SJCRH30 (cell line): ENCODE data around the gene PRPF40A. TPM values are rescaled to one million over a fixed set of nuclear protein-coding genes. Genes with fewer than 3 reads are reported as not detected.
A peak's percentile ranks its signal among the peaks of the same experiment; 100 is the strongest.

ENCODE experiments used
- DNase-seq, 2 experiments: peaks; one replicate each; pipeline ENCODE4 v3.0.0-alpha.2; 2015 to 2020
- H3K27ac ChIP-seq: fragments of 250-450 bp; sonication (Bioruptor Pico); 2 replicates; pipeline ENCODE4 v1.5.1; 2020; ENCODE audit warnings: mild to moderate bottlenecking, moderate library complexity
- H3K27me3 ChIP-seq: fragments of 250-450 bp; sonication (Bioruptor Pico); 2 replicates; pipeline ENCODE4 v1.5.1; 2020; ENCODE audit warnings: mild to moderate bottlenecking, moderate library complexity
- H3K36me3 ChIP-seq: fragments of 250-450 bp; sonication (Bioruptor Pico); 2 replicates; pipeline ENCODE4 v1.5.1; 2020; ENCODE audit warnings: mild to moderate bottlenecking, moderate library complexity
- H3K4me1 ChIP-seq: fragments of 250-450 bp; sonication (Bioruptor Pico); 2 replicates; pipeline ENCODE4 v1.5.1; 2020; ENCODE audit warnings: mild to moderate bottlenecking, moderate library complexity
- H3K4me3 ChIP-seq: fragments of 250-450 bp; sonication (Bioruptor Pico); 2 replicates; pipeline ENCODE4 v1.5.1; 2020; ENCODE audit warnings: mild to moderate bottlenecking, moderate library complexity
- H3K9me3 ChIP-seq: fragments of 250-450 bp; sonication (Bioruptor Pico); replicated peaks from 2 replicates; pipeline ENCODE4 v1.5.1; 2020; ENCODE audit warnings: mild to moderate bottlenecking, moderate library complexity
- total RNA-seq: library from RNA; depleted of rRNA; stranded (reverse); fragments of >200 nt; shearing (Covaris generic); gene quantifications from 2 replicates; pipeline ENCODE4 v1.2.3, GENCODE V29; 2014

The PRPF40A gene
- total RNA-seq, 1 experiment from 2014 or later = 174 TPM

GRCh38 chr2:152650768-152651371 is 66.4 kb downstream of the PRPF40A start:
- peaks cover 46% of the 10 kb centered on the region for H3K36me3 ChIP-seq
- H3K4me3 ChIP-seq = no peak overlapping the region
- H3K27me3 ChIP-seq = no peaks in the 10 kb centered on the region
- no peaks in the 10 kb centered on the region for H3K4me1 ChIP-seq
- DNase-seq = no peak
- no peak overlapping the region for H3K27ac ChIP-seq
- no peaks in the 10 kb centered on the region for H3K9me3 ChIP-seq

- Histone ChIP-seq H3K27me3 (no peaks in the 10 kb centered on the region), H3K4me3 (no peak overlapping the region), H3K4me1 (no peaks in the 10 kb centered on the region), H3K27ac (no peak overlapping the region), H3K9me3 (no peaks in the 10 kb centered on the region), H3K36me3 (peaks cover 37% of the 10 kb centered on the region)
- DNase-seq = no peak
Observed at GRCh38 chr2:152649997-152650396, 67.3 kb downstream of the PRPF40A start.

- peaks cover 21% of the 10 kb centered on the region for H3K36me3 ChIP-seq
- no peaks in the 10 kb centered on the region for H3K4me1 ChIP-seq
- DNase-seq = no peak
- H3K4me3 ChIP-seq = no peak overlapping the region
- H3K27ac ChIP-seq = no peak overlapping the region
- H3K27me3 ChIP-seq = no peaks in the 10 kb centered on the region
- no peaks in the 10 kb centered on the region for H3K9me3 ChIP-seq
Observed at GRCh38 chr2:152648336-152648735, 68.9 kb downstream of the PRPF40A start.

GRCh38 chr2:152647552-152647951 is 69.7 kb downstream of the PRPF40A start:
- Histone ChIP-seq H3K36me3 (peaks cover 13% of the 10 kb centered on the region), H3K27ac (no peak overlapping the region), H3K4me3 (no peak overlapping the region), H3K9me3 (no peaks in the 10 kb centered on the region), H3K4me1 (no peaks in the 10 kb centered on the region), H3K27me3 (no peaks in the 10 kb centered on the region)
- no peak for DNase-seq

GRCh38 chr2:152646775-152647174 is 70.5 kb downstream of the PRPF40A start:
- DNase-seq = no peak
- Histone ChIP-seq H3K4me3 (no peak overlapping the region), H3K9me3 (no peaks in the 10 kb centered on the region), H3K36me3 (peaks cover 7% of the 10 kb centered on the region), H3K4me1 (no peaks in the 10 kb centered on the region), H3K27ac (no peak overlapping the region), H3K27me3 (no peaks in the 10 kb centered on the region)

GRCh38 chr2:152646264-152646663 is 71.0 kb downstream of the PRPF40A start:
- Histone ChIP-seq H3K4me3 (no peak overlapping the region), H3K36me3 (peaks cover 6% of the 10 kb centered on the region), H3K9me3 (no peaks in the 10 kb centered on the region), H3K27me3 (no peaks in the 10 kb centered on the region), H3K4me1 (no peaks in the 10 kb centered on the region), H3K27ac (no peak overlapping the region)
- no peak for DNase-seq

GRCh38 chr2:152644189-152644873 is 72.9 kb downstream of the PRPF40A start:
- Histone ChIP-seq H3K27me3 (no peaks in the 10 kb centered on the region), H3K9me3 (no peaks in the 10 kb centered on the region), H3K4me3 (no peak overlapping the region), H3K36me3 (no peaks in the 10 kb centered on the region; the same call in none of the 2 replicates), H3K27ac (no peak overlapping the region), H3K4me1 (no peaks in the 10 kb centered on the region)
- DNase-seq = no peak

- Histone ChIP-seq H3K27ac (no peak overlapping the region), H3K9me3 (no peaks in the 10 kb centered on the region), H3K4me1 (no peaks in the 10 kb centered on the region), H3K4me3 (no peak overlapping the region), H3K36me3 (no peaks in the 10 kb centered on the region; the same call in 1 of the 2 replicates), H3K27me3 (no peaks in the 10 kb centered on the region)
- no peak for DNase-seq
Observed at GRCh38 chr2:152638590-152638989, 78.7 kb downstream of the PRPF40A start.

- Histone ChIP-seq H3K36me3 (no peaks in the 10 kb centered on the region), H3K4me1 (no peaks in the 10 kb centered on the region)
- no peak for DNase-seq
Observed at GRCh38 chr2:152638056-152638455, 79.2 kb downstream of the PRPF40A start.

GRCh38 chr2:152637251-152637650 is 80.0 kb downstream of the PRPF40A start:
- no peak overlapping the region for H3K4me3 ChIP-seq
- H3K27ac ChIP-seq = no peak overlapping the region
- DNase-seq = no peak
- no peaks in the 10 kb centered on the region for H3K36me3 ChIP-seq
- H3K27me3 ChIP-seq = no peaks in the 10 kb centered on the region
- no peaks in the 10 kb centered on the region for H3K9me3 ChIP-seq
- H3K4me1 ChIP-seq = no peaks in the 10 kb centered on the region

More at GRCh38 chr2:152638056-152638455, 79.2 kb downstream of the PRPF40A start:
- H3K27me3 ChIP-seq = no peaks in the 10 kb centered on the region
- no peaks in the 10 kb centered on the region for H3K9me3 ChIP-seq
- no peak overlapping the region for H3K4me3 ChIP-seq
- no peak overlapping the region for H3K27ac ChIP-seq

GRCh38 chr2:152635635-152636298 is 81.5 kb downstream of the PRPF40A start:
- no peaks in the 10 kb centered on the region for H3K27me3 ChIP-seq

GRCh38 chr2:152632736-152633135 is 84.5 kb downstream of the PRPF40A start:
- no peak for DNase-seq
- no peaks in the 10 kb centered on the region for H3K9me3 ChIP-seq
- H3K4me1 ChIP-seq = no peaks in the 10 kb centered on the region
- no peak overlapping the region for H3K27ac ChIP-seq
- no peak overlapping the region for H3K4me3 ChIP-seq
- 0 out of 2 replicates have a peak, but pooled peaks cover 2% of the 10 kb centered on the region for H3K36me3 ChIP-seq
- H3K27me3 ChIP-seq = no peaks in the 10 kb centered on the region

More at GRCh38 chr2:152635635-152636298, 81.5 kb downstream of the PRPF40A start:
- H3K9me3 ChIP-seq = no peaks in the 10 kb centered on the region
- no peak overlapping the region for H3K27ac ChIP-seq
- no peak overlapping the region for H3K4me3 ChIP-seq
- DNase-seq = peak; percentile 63 to 82
- no peaks in the 10 kb centered on the region for H3K4me1 ChIP-seq
- no peaks in the 10 kb centered on the region for H3K36me3 ChIP-seq

- H3K4me1 ChIP-seq = no peaks in the 10 kb centered on the region
- H3K27me3 ChIP-seq = no peaks in the 10 kb centered on the region
- no peak for DNase-seq
- H3K4me3 ChIP-seq = no peak overlapping the region
- no peak overlapping the region for H3K27ac ChIP-seq
- 0 out of 2 replicates have a peak, but pooled peaks cover 2% of the 10 kb centered on the region for H3K36me3 ChIP-seq
- no peaks in the 10 kb centered on the region for H3K9me3 ChIP-seq
Observed at GRCh38 chr2:152630466-152630865, 86.8 kb downstream of the PRPF40A start.

- H3K9me3 ChIP-seq = no peaks in the 10 kb centered on the region
Observed at GRCh38 chr2:152629202-152629601, 88.1 kb downstream of the PRPF40A start.

GRCh38 chr2:152627351-152627957 is 89.8 kb downstream of the PRPF40A start:
- peak in 1 of 2 experiments; percentile 41 for DNase-seq
- Histone ChIP-seq H3K4me1 (no peaks in the 10 kb centered on the region), H3K27me3 (no peaks in the 10 kb centered on the region), H3K4me3 (no peak overlapping the region), H3K36me3 (0 out of 2 replicates have a peak, but pooled peaks cover 2% of the 10 kb centered on the region), H3K27ac (no peak overlapping the region), H3K9me3 (no peaks in the 10 kb centered on the region)

More at GRCh38 chr2:152629202-152629601, 88.1 kb downstream of the PRPF40A start:
- H3K36me3 ChIP-seq = 0 out of 2 replicates have a peak, but pooled peaks cover 2% of the 10 kb centered on the region
- H3K27me3 ChIP-seq = no peaks in the 10 kb centered on the region
- no peak overlapping the region for H3K27ac ChIP-seq
- no peak for DNase-seq
- no peak overlapping the region for H3K4me3 ChIP-seq
- H3K4me1 ChIP-seq = no peaks in the 10 kb centered on the region
